ENCODE measurements around the gene DCAF12.
"Not testable (repeated sequence)": the region's sequence is repeated elsewhere in the genome, so short reads cannot be mapped to it uniquely, and the experiment has no call there.

DCAF12 gene

GRCh38 chr9:34059281-34059680 is 67.2 kb downstream of the DCAF12 start:
- no peak for FAIRE-seq

- FAIRE-seq = no peak
Measured at GRCh38 chr9:34049630-34050384, 76.7 kb downstream of the DCAF12 start.

GRCh38 chr9:34048727-34049629 is 77.5 kb downstream of the DCAF12 start, which contains the start of gene UBAP2:
TSS of gene UBAP2 (minus strand) at chr9:34048887. CDS start at chr9:34017148, 31,739 bp downstream.
- no peak for FAIRE-seq

- FAIRE-seq = no peak
Measured at GRCh38 chr9:34047864-34048726, 78.4 kb downstream of the DCAF12 start.

GRCh38 chr9:34046784-34047379 is 79.6 kb downstream of the DCAF12 start:
- no peak for FAIRE-seq

- FAIRE-seq = no peak
Measured at GRCh38 chr9:34045903-34046302, 80.6 kb downstream of the DCAF12 start.

GRCh38 chr9:34042074-34042473 is 84.4 kb downstream of the DCAF12 start:
- not testable (repeated sequence) for FAIRE-seq

GRCh38 chr9:34038851-34039250 is 87.6 kb downstream of the DCAF12 start:
- FAIRE-seq = not testable (repeated sequence)

GRCh38 chr9:34037626-34038025 is 88.9 kb downstream of the DCAF12 start:
- FAIRE-seq = no peak

GRCh38 chr9:34036625-34037024 is 89.9 kb downstream of the DCAF12 start:
- no peak for FAIRE-seq

Measured in colon (tissue), 2 donors.